Liver (tissue), 9 donors: Measurements from ENCODE around the gene GULP1. TPM values are rescaled to one million over a fixed set of nuclear protein-coding genes. Genes with fewer than 3 reads are reported as not detected.
A peak's percentile ranks its signal among the peaks of the same experiment; 100 is the strongest.

Experiments
- DNase-seq: peaks from one replicate; pipeline ENCODE4 v3.0.0-alpha.2; 2017; ENCODE audit warnings: low spot score
- H3K27ac ChIP-seq, 2 donors: one replicate each; pipeline ENCODE4 v1.7.0; 2013; ENCODE audit warnings: inconsistent platforms in 2 of 2, low read length in 2 of 2, control low read depth in 1 of 2, low read depth in 1 of 2, mild to moderate bottlenecking in 1 of 2
- H3K27me3 ChIP-seq, 4 donors: one replicate each; pipeline versions ENCODE4 v1.6.1 to v1.7.0; 2013; ENCODE audit warnings: low read length in 3 of 4, inconsistent platforms in 1 of 4, mild to moderate bottlenecking in 1 of 4, moderate library complexity in 1 of 4; ENCODE audit not compliant: control insufficient read depth in 4 of 4, insufficient read depth in 4 of 4
- H3K36me3 ChIP-seq, 4 donors: one replicate each; pipeline versions ENCODE4 v1.6.1 to v1.7.0; 2013; ENCODE audit warnings: low read length in 3 of 4, mild to moderate bottlenecking in 3 of 4, low read depth in 1 of 4, moderate library complexity in 1 of 4; ENCODE audit not compliant: control insufficient read depth in 4 of 4, insufficient read depth in 3 of 4
- H3K4me1 ChIP-seq, 4 donors: one replicate each; pipeline versions ENCODE4 v1.6.1 to v1.7.0; 2013; ENCODE audit warnings: low read length in 3 of 4, mild to moderate bottlenecking in 3 of 4, moderate library complexity in 1 of 4; ENCODE audit not compliant: control insufficient read depth in 4 of 4, insufficient read depth in 4 of 4
- H3K4me3 ChIP-seq, 3 donors: one replicate each; pipeline versions ENCODE4 v1.6.1 to v1.7.0; 2013; ENCODE audit warnings: low read length in 3 of 3, control low read depth in 1 of 3, low read depth in 1 of 3, mild to moderate bottlenecking in 1 of 3
- H3K9ac ChIP-seq, 2 donors: one replicate each; pipeline ENCODE4 v1.7.0; 2013; ENCODE audit warnings: low read length in 2 of 2, mild to moderate bottlenecking in 2 of 2, moderate library complexity in 2 of 2, control low read depth in 1 of 2, low read depth in 1 of 2
- H3K9me3 ChIP-seq, 4 donors: one replicate each; pipeline versions ENCODE4 v1.6.1 to v1.7.0; 2013; ENCODE audit warnings: low read length in 3 of 4; ENCODE audit not compliant: control insufficient read depth in 4 of 4
- ATF3 ChIP-seq: IDR thresholded peaks from 2 replicates; pipeline ENCODE4 v1.6.1; 2016; ENCODE audit warnings: antibody characterized with exemption
- CTCF ChIP-seq: fragments of 150-350 bp; IDR thresholded peaks from 2 replicates; pipeline ENCODE4 v1.5.1; 2017; ENCODE audit warnings: improper control_type of control experiment, low read depth, low read length; ENCODE audit not compliant: missing input control
- FOXA1 ChIP-seq: IDR thresholded peaks from 2 replicates; pipeline ENCODE4 v1.6.1; 2016; ENCODE audit warnings: antibody characterized with exemption
- FOXA2 ChIP-seq: IDR thresholded peaks from 2 replicates; pipeline ENCODE4 v1.6.1; 2016; ENCODE audit warnings: antibody characterized with exemption
- GABPA ChIP-seq, 2 donors: IDR thresholded peaks in 1 of 2; conservative IDR thresholded peaks in 1 of 2; 2 replicates each; pipeline ENCODE4 v1.6.1; 2016; ENCODE audit warnings: antibody characterized with exemption in 2 of 2, mild to moderate bottlenecking in 1 of 2, moderate library complexity in 1 of 2
- HNF4A ChIP-seq, 2 donors: conservative IDR thresholded peaks; 2 replicates each; pipeline ENCODE4 v1.6.1; 2016; ENCODE audit warnings: antibody characterized with exemption in 2 of 2, mild to moderate bottlenecking in 2 of 2
- JUND ChIP-seq, 2 donors: IDR thresholded peaks; 2 replicates each; pipeline ENCODE4 v1.6.1; 2016; ENCODE audit warnings: antibody characterized with exemption in 2 of 2
- MAX ChIP-seq: IDR thresholded peaks from 2 replicates; pipeline ENCODE4 v1.6.1; 2016; ENCODE audit warnings: antibody characterized with exemption
- NR2F2 ChIP-seq: IDR thresholded peaks from 2 replicates; pipeline ENCODE4 v1.6.1; 2016; ENCODE audit warnings: antibody characterized with exemption
- RAD21 ChIP-seq, 2 donors: IDR thresholded peaks; 2 replicates each; pipeline ENCODE4 v1.6.1; 2016; ENCODE audit warnings: antibody characterized with exemption in 2 of 2, mild to moderate bottlenecking in 2 of 2
- RXRA ChIP-seq, 2 donors: IDR thresholded peaks; 2 replicates each; pipeline ENCODE4 v1.6.1; 2017 to 2018; ENCODE audit warnings: antibody characterized with exemption in 2 of 2, mild to moderate bottlenecking in 1 of 2
- TAF1 ChIP-seq: conservative IDR thresholded peaks from 2 replicates; pipeline ENCODE4 v1.6.1; 2016; ENCODE audit warnings: antibody characterized with exemption, mild to moderate bottlenecking
- YY1 ChIP-seq: IDR thresholded peaks from 2 replicates; pipeline ENCODE4 v1.6.1; 2016; ENCODE audit warnings: antibody characterized with exemption, mild to moderate bottlenecking
- ZBTB33 ChIP-seq: IDR thresholded peaks from 2 replicates; pipeline ENCODE4 v1.6.1; 2016; ENCODE audit warnings: antibody characterized with exemption
- WGBS: extraction: QIAGEN DNeasy Blood & Tissue Kit; methylation state at CpG from one replicate; pipeline ENCODE4 v1.1.7; 2013; 5-methylcytosine and 5-hydroxymethylcytosine counted together
- polyA plus RNA-seq, 2 donors: library from polyadenylated mRNA; stranded (reverse) in 1 of 2; unstranded in 1 of 2; fragments of 200-250 nt in 1 of 2; fragments of >200 nt in 1 of 2; fragmentation: Nextera tagmentation in 1 of 2; extraction: Ambion mirVana in 1 of 2; gene quantifications; one replicate each; pipeline versions ENCODE4 v1.2.1 to v1.2.3, GENCODE V29; 2013 to 2015
- total RNA-seq, 2 donors: library from RNA; depleted of rRNA; stranded (reverse); fragments of >200 nt; gene quantifications; one replicate each; pipeline ENCODE4 v1.2.3, GENCODE V29; 2014
- donor health status: healthy.
- donor health status: healthy.
- donor health status: healthy.
- donor health status: healthy.
- donor health status: healthy.

The GULP1 gene
- total and polyA plus RNA-seq, 4 donors = 0.53 to 6.9 (median 0.89) TPM

GRCh38 chr2:188434018-188434417 is 142.3 kb downstream of the GULP1 start:
- TF ChIP-seq HNF4A (conservative IDR thresholded peaks at IDR 0.05) = no peak
- DNase-seq = no peak
- WGBS = 98% methylated on average over 1 of the region's 1 CpG
- no peaks in the 10 kb centered on the region for H3K4me1 ChIP-seq
- H3K27me3 ChIP-seq = no peaks in the 10 kb centered on the region
- H3K9ac ChIP-seq = no peak overlapping the region
- H3K9me3 ChIP-seq = no peaks in the 10 kb centered on the region
- H3K4me3 ChIP-seq = no peak overlapping the region
- no peaks in the 10 kb centered on the region for H3K36me3 ChIP-seq
- no peak overlapping the region for H3K27ac ChIP-seq

GRCh38 chr2:188435115-188435514 is 143.4 kb downstream of the GULP1 start:
- Histone ChIP-seq H3K36me3 (no peaks in the 10 kb centered on the region), H3K4me1 (no peaks in the 10 kb centered on the region), H3K9ac (no peak overlapping the region), H3K27me3 (no peaks in the 10 kb centered on the region), H3K9me3 (no peaks in the 10 kb centered on the region), H3K4me3 (no peak overlapping the region), H3K27ac (no peak overlapping the region)
- DNase-seq = no peak
- TF ChIP-seq JUND (IDR thresholded peaks at IDR 0.05) = peak in 1 of 2 donors; percentile 10
- no peak for TF ChIP-seq FOXA2
- TF ChIP-seq RXRA (IDR thresholded peaks at IDR 0.05) = peak in 1 of 2 donors; percentile 33
- peak in 1 of 2 donors; percentile 73 for TF ChIP-seq HNF4A (conservative IDR thresholded peaks at IDR 0.05)
- TF ChIP-seq FOXA1 = no peak
- TF ChIP-seq GABPA (IDR thresholded peaks at IDR 0.05 in 1 of 2, conservative IDR thresholded peaks at IDR 0.05 in 1 of 2) = no peak
- TF ChIP-seq CTCF = no peak
- TF ChIP-seq TAF1 = no peak
- TF ChIP-seq YY1 = no peak
- TF ChIP-seq ZBTB33 = no peak
- TF ChIP-seq NR2F2 = no peak
- TF ChIP-seq MAX = no peak
- no peak for TF ChIP-seq ATF3
- 63% methylated on average over 2 of the region's 2 CpGs for WGBS

- H3K27me3 ChIP-seq = no peaks in the 10 kb centered on the region
- H3K27ac ChIP-seq = no peak overlapping the region
- WGBS = 94% methylated on average over 3 of the region's 3 CpGs
- DNase-seq = no peak
- H3K4me3 ChIP-seq = no peak overlapping the region
- H3K9ac ChIP-seq = no peak overlapping the region
- no peaks in the 10 kb centered on the region for H3K9me3 ChIP-seq
- no peaks in the 10 kb centered on the region for H3K36me3 ChIP-seq
- H3K4me1 ChIP-seq = no peaks in the 10 kb centered on the region
- no peak for TF ChIP-seq FOXA2
- TF ChIP-seq YY1 = no peak
- no peak for TF ChIP-seq HNF4A (conservative IDR thresholded peaks at IDR 0.05)
- TF ChIP-seq ZBTB33 = no peak
- TF ChIP-seq TAF1 = no peak
- TF ChIP-seq ATF3 = no peak
- no peak for TF ChIP-seq FOXA1
- TF ChIP-seq CTCF = no peak
- TF ChIP-seq NR2F2 = no peak
- no peak for TF ChIP-seq MAX
- no peak for TF ChIP-seq RAD21 (IDR thresholded peaks at IDR 0.05)
These were observed 145.9 kb downstream of the GULP1 start for GRCh38 chr2:188437537-188437936.
